ENCODE results near the gene ARMC9.
"Not testable (repeated sequence)": the region's sequence is repeated elsewhere in the genome, so short reads cannot be mapped to it uniquely, and the experiment has no call there.

ARMC9 gene

GRCh38 chr2:231362555-231363184, 164.2 kb downstream of the ARMC9 start:
- DNase-seq (ENCODE audit: low read depth in 2 of 2): no peak

DNA sequence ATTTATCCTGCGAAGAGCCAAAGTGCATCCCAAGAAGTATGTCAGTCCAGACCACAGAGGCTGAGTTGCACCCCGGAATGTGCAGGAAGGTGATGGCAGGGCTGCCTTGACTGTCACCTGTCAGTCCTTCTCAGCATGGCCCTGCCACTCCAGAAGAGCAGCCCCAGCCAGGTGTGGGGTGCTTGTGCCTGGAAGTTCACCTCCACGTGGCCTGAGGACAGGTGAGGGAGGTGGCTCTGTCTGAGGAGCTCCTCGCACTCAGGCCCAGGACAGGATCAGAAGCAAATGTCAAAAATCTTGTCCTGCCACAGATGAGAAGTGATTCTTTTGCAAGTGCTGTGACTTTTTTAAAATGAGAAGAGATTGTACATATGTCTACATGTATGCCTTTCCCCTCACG, 165.6 kb downstream of the ARMC9 start:
- no peak for DNase-seq (ENCODE audit: low read depth in 2 of 2)

DNA sequence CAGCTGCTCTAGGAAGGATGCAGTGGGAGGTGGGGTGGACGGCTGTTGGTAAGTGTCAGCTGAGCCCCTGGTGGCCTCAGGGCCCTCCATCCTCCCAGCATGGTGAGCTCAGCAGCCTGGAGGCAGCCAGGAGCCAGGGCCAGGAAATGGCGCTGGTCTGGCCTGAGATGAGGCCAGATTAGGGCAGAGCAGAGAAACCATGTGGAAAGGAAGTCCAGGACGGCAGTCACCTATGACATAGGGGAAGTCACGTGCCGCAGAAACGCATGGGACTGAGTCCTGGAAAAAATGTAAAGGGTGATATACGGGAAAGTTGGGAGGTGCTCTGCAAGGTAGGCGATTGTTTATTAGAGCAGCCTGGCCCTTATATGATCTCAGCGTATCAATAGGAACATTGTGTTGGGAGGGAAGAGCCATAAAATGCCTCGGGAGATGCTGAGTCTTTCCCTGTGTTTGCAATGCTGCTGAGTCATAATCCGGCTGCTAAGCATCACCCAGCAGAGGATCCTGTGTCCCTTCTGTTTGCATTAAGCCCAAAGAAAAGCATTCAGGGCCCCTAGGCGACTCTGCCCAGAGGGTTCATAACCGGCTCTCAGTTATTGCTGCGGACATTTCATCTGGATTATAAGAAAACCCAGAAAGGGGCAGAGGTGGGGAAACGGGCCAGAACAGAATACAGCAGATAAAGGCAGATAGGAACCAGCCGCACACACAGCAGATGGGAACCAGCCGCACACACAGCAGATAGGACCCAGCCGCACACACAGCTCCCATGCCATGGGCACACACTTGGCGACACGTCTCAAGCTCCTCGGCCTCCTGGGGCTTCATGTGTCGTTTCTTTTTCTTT, 166.8 kb downstream of the ARMC9 start:
- no peak for DNase-seq (ENCODE audit: low read depth in 2 of 2)

GRCh38 chr2:231367178-231367577, 168.7 kb downstream of the ARMC9 start:
- no peak for DNase-seq (ENCODE audit: low read depth in 2 of 2)

DNA sequence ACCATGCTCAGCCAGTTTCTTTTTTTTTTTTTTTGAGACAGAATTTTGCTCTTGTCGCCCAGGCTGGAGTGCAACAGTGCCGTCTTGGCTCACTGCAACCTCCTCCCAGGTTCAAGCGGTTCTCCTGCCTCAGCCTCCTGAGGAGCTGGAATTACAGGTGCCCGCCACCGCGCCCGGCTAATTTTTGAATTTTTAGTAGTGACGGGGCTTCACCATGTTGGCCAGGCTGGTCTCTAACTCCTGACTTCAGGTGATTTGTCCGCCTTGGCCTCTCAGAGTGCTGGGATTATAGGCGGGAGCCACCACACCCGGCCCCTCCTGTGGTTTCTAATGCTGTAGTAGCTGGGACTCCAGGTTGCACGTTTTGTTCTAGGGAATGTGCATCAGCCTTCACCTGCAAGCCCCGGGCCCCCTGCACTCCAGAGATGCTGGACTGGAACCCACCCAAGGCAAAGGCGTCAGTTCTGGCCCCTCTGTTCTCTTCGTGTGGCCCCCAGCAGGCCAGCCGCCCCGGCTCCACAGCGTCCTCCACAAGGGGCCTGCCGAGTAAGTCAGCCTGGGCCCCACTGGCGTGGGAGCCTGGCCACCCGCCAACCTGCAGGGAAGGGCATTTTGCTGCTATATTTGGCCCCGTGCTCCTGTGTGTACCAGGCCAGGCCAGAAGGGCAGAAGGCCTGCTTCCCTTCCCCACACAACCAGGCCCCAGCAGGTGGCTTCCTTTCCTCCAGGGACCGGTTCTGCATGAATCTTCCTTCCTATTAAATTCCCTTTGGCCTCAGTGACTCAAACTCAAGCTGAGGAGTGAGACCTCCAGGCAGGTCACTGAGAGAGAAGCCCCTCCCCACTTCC, 171.4 kb downstream of the ARMC9 start:
- DNase-seq (ENCODE audit: low read depth in 2 of 2): no peak

GRCh38 chr2:231370429-231370748, 172.0 kb downstream of the ARMC9 start:
- DNase-seq (ENCODE audit: low read depth in 2 of 2): no peak

DNA sequence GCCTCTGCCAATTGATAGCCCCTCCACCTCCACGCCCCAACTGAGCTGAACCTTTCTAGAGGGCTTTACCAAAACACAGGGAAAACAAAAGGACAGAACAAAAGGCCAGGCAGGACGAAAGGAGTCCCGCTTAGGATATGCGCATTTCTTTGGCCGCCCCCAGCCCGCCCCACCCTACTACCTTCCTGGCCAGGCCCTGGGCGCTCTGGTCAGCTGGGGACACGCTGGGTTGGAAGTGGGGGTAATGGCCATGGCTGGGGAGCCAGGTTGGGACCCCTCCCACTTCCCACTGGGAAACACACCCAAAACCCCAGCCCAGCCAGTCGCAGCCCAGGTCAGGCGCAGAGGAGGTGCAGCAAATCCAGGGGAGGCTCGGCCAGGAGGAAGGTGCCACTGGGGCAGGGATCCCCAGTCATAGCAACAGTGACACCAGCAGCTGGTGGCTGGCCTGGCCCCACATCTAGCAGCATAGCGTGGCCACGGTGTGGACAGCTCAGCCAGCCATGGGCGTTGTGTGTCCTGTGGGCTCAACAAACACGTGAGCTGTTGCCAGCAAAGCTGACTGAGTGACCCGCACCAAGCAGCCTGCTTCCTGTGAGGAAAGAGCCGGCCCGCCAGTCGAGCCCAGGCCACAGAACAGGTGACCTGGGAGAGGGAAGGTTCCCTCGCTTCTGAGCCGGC, 172.5 kb downstream of the ARMC9 start:
- no peak for DNase-seq (ENCODE audit: low read depth in 2 of 2)

DNA sequence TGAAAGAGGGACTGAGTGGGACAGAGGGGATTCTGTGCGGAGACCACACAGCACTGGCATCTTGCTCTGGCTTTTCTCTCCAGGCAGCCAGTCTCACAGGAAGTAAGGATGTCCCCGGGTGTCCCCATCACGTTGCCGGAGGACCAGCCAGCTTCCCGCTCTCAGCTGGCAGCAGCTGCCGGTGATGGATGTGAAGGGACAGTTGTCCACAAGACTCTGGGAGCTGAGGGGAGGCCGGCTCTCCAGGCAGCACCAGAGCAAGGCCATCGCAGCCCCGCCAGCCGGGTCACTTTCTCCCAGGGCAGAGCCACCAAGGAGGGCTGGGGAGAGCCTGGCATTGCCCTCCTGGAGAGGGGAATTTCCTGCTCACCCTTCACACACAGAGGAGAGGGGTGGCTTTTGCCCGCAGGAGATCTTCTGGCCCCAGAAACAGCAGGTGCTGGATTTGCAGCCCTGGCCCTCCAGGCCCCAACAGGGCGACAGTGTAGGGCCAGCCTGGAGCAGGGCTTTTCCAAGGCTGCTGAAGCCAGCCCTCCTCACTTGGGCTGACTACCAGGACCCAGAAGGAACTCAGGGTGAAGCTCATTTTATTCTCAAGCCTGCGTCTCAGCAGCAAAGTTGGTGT, 173.1 kb downstream of the ARMC9 start:
- no peak for DNase-seq (ENCODE audit: low read depth in 2 of 2)

DNA sequence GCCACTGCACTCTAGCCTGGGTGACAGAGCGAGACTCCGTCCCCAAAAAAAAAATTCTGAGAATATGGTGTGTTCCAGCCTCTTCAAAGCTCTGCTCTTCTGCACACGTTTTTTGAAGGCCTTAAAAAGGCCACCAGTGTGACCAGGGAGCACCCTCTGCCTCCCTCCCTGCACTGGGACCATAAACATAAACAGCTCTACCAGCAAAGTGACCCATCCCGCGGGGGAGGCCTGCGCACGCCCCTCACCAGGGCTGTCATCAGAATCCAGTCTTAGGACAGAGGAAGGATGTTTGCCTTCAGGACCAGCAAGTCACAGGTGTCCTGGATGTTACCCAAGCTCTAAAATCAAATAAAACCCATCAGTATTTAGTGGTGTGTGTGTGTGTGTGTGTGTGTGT, 173.9 kb downstream of the ARMC9 start:
- DNase-seq (ENCODE audit: low read depth in 2 of 2): no peak

- DNase-seq (ENCODE audit: low read depth in 2 of 2): no peak
Observed at GRCh38 chr2:231373184-231373583, 174.8 kb downstream of the ARMC9 start.

GRCh38 chr2:231373786-231374349, 175.4 kb downstream of the ARMC9 start:
- DNase-seq (ENCODE audit: low read depth in 2 of 2): no peak

GRCh38 chr2:231374771-231375170, 176.3 kb downstream of the ARMC9 start:
- no peak for DNase-seq (ENCODE audit: low read depth in 2 of 2)

- DNase-seq (ENCODE audit: low read depth in 2 of 2): not testable (repeated sequence)
Observed at GRCh38 chr2:231375994-231376615, 177.7 kb downstream of the ARMC9 start.

GRCh38 chr2:231376857-231377256, 178.4 kb downstream of the ARMC9 start:
- DNase-seq (ENCODE audit: low read depth in 2 of 2): no peak

- DNase-seq (ENCODE audit: low read depth in 2 of 2): no peak
Observed at GRCh38 chr2:231378026-231378722, 179.7 kb downstream of the ARMC9 start.

- DNase-seq (ENCODE audit: low read depth in 2 of 2): no peak
Observed at GRCh38 chr2:231379266-231380215, 181.1 kb downstream of the ARMC9 start.

- DNase-seq (ENCODE audit: low read depth in 2 of 2): no peak
Observed at GRCh38 chr2:231380307-231380706, 181.9 kb downstream of the ARMC9 start.

DNA sequence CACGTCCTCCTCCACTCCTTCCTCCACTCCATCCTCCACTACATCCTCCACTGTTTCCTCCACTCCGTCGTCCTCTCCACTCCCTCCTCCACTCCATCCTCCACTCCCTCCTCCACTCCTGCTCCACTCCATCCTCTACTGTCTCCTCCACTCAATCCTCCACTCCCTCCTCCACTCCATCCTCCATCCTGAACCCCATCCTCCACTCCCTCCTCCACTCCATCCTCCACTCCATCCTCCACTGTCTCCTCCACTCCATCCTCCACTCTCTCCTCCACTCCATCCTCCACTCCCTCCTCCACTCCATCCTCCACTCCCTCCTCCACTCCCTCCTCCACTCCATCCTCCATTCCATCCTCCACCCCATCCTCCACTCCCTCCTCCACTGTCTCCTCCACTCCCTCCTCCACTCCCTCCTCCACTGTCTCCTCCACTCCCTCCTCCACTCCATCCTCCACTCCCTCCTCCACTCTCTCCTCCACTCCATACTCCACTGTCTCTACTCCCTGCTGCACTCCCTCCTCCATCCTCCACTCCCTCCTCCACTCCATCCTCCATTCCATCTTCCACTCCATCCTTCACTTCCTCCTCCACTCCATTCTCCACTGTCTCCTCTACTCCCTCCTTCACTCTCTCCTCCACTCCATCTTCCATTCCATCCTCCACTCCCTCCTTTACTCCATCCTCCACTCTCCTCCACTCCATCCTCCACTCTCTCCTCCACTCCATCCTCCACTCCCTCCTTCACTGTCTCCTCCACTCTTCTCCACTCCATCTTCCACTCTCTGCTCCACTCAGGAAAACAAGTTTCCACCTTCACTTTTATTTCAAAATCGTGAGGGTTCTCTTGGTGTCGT, 182.8 kb downstream of the ARMC9 start:
- no peak for DNase-seq (ENCODE audit: low read depth in 2 of 2)

Measured in stimulated activated CD8-positive, alpha-beta memory T cell treated with anti-CD3 and anti-CD28 coated beads, Interleukin-2, amount 100 ng/mL, for 48 hours (primary cell).